Thymus (tissue), 11 donors: Measurements from ENCODE around the gene ELMO1. TPM values are rescaled to one million over a fixed set of nuclear protein-coding genes. Genes with fewer than 3 reads are reported as not detected.

Experiments
- DNase-seq, 9 donors: peaks; one replicate each; pipeline ENCODE4 v3.0.0-alpha.2; 2013; ENCODE audit warnings: low spot score in 9 of 9, low read depth in 6 of 9, missing footprints in 1 of 9
- H3K27ac ChIP-seq, 2 donors: one replicate each; pipeline ENCODE4 v1.5.1; 2013; ENCODE audit warnings: control low read depth in 1 of 2, low read depth in 1 of 2, low read length in 1 of 2, mild to moderate bottlenecking in 1 of 2, moderate library complexity in 1 of 2
- H3K27me3 ChIP-seq, 2 donors: one replicate each; pipeline ENCODE4 v1.5.1; 2013; ENCODE audit warnings: low read length in 1 of 2; ENCODE audit not compliant: control insufficient read depth in 2 of 2, insufficient read depth in 1 of 2
- H3K36me3 ChIP-seq, 2 donors: one replicate each; pipeline ENCODE4 v1.5.1; 2013; ENCODE audit warnings: low read length in 1 of 2, mild to moderate bottlenecking in 1 of 2, moderate library complexity in 1 of 2; ENCODE audit not compliant: control insufficient read depth in 2 of 2, insufficient read depth in 2 of 2
- H3K4me1 ChIP-seq, 2 donors: one replicate each; pipeline ENCODE4 v1.5.1; 2013; ENCODE audit warnings: low read length in 2 of 2; ENCODE audit not compliant: control insufficient read depth in 2 of 2, insufficient read depth in 2 of 2
- H3K4me3 ChIP-seq, 2 donors: one replicate each; pipeline ENCODE4 v1.5.1; 2013; ENCODE audit warnings: low read length in 2 of 2, control low read depth in 1 of 2, mild to moderate bottlenecking in 1 of 2
- H3K9me3 ChIP-seq, 2 donors: one replicate each; pipeline ENCODE4 v1.5.1; 2013; ENCODE audit warnings: low read length in 1 of 2, mild to moderate bottlenecking in 1 of 2; ENCODE audit not compliant: control insufficient read depth in 2 of 2, insufficient read depth in 1 of 2
- WGBS: extraction: QIAGEN DNeasy Blood & Tissue Kit; methylation state at CpG from one replicate; pipeline ENCODE4 v1.1.7; 2013; 5-methylcytosine and 5-hydroxymethylcytosine counted together
- polyA plus RNA-seq: library from polyadenylated mRNA; stranded (reverse); fragments of 200-250 nt; gene quantifications from one replicate; pipeline ENCODE4 v1.2.3, GENCODE V29; 2013
- total RNA-seq: library from RNA; stranded (reverse); fragments of 120-200 nt; gene quantifications from one replicate; pipeline ENCODE4 v1.2.4, GENCODE V29; 2013
- donor health status: healthy.

Gene ELMO1
- total and polyA plus RNA-seq, 2 donors, result 18.7 to 22.5 TPM

- Histone ChIP-seq H3K27ac (peak overlapping the region; percentile 84 to 92), H3K9me3 (peaks cover 0 to 3% of the 10 kb centered on the region in 2 donors), H3K36me3 (no peaks in the 10 kb centered on the region), H3K4me3 (peak overlapping the region; percentile 92), H3K27me3 (peaks cover 0 to 9% of the 10 kb centered on the region in 2 donors), H3K4me1 (peaks cover 15 to 28% of the 10 kb centered on the region in 2 donors)
- DNase-seq, result peak in 1 of 9 donors; percentile 51
- WGBS, result under 1% methylated on average over 63 of the region's 63 CpGs
Measured at GRCh38 chr7:37448011-37448635, 541 bp downstream of the ELMO1 start.

GRCh38 chr7:37446371-37446770, 2.3 kb downstream of the ELMO1 start:
- DNase-seq, result no peak
- WGBS, result 97% methylated on average over 3 of the region's 3 CpGs
- no peak overlapping the region for H3K27ac ChIP-seq

GRCh38 chr7:37445790-37446189, 2.9 kb downstream of the ELMO1 start:
- H3K4me1 ChIP-seq, result peaks cover 15 to 41% of the 10 kb centered on the region in 2 donors
- no peak overlapping the region for H3K4me3 ChIP-seq
- 98% methylated on average over 1 of the region's 1 CpG for WGBS
- DNase-seq, result no peak
- peaks cover 0 to 9% of the 10 kb centered on the region in 2 donors for H3K27me3 ChIP-seq
- H3K36me3 ChIP-seq, result no peaks in the 10 kb centered on the region
- peaks cover 0 to 3% of the 10 kb centered on the region in 2 donors for H3K9me3 ChIP-seq
- peak overlapping the region in 1 of 2 donors; percentile 32 for H3K27ac ChIP-seq

More at GRCh38 chr7:37446371-37446770, 2.3 kb downstream of the ELMO1 start:
- Histone ChIP-seq H3K4me1 (peaks cover 15 to 35% of the 10 kb centered on the region in 2 donors), H3K36me3 (no peaks in the 10 kb centered on the region), H3K9me3 (peaks cover 0 to 3% of the 10 kb centered on the region in 2 donors), H3K27me3 (peaks cover 0 to 9% of the 10 kb centered on the region in 2 donors), H3K4me3 (no peak overlapping the region)

- H3K27me3 ChIP-seq, result peaks cover 0 to 9% of the 10 kb centered on the region in 2 donors
- 91% methylated on average over 4 of the region's 4 CpGs for WGBS
- H3K9me3 ChIP-seq, result peaks cover 0 to 3% of the 10 kb centered on the region in 2 donors
- H3K4me3 ChIP-seq, result no peak overlapping the region
- H3K4me1 ChIP-seq, result peaks cover 15 to 45% of the 10 kb centered on the region in 2 donors
- peak in 1 of 9 donors; percentile 44 for DNase-seq
- H3K36me3 ChIP-seq, result no peaks in the 10 kb centered on the region
- peak overlapping the region in 1 of 2 donors; percentile 33 for H3K27ac ChIP-seq
Measured at GRCh38 chr7:37445064-37445723, 3.5 kb downstream of the ELMO1 start.

- Histone ChIP-seq H3K27ac (no peak overlapping the region), H3K36me3 (no peaks in the 10 kb centered on the region), H3K9me3 (peaks cover 0 to 3% of the 10 kb centered on the region in 2 donors), H3K4me1 (peaks cover 12 to 36% of the 10 kb centered on the region in 2 donors), H3K27me3 (peaks cover 0 to 4% of the 10 kb centered on the region in 2 donors), H3K4me3 (no peak overlapping the region)
- WGBS, result 96% methylated on average over 1 of the region's 1 CpG
- no peak for DNase-seq
Measured at GRCh38 chr7:37443627-37444026, 5.0 kb downstream of the ELMO1 start.

- Histone ChIP-seq H3K36me3 (no peaks in the 10 kb centered on the region), H3K9me3 (no peaks in the 10 kb centered on the region), H3K27ac (peak overlapping the region in 1 of 2 donors; percentile 78), H3K4me1 (peaks cover 10 to 33% of the 10 kb centered on the region in 2 donors), H3K27me3 (no peaks in the 10 kb centered on the region), H3K4me3 (no peak overlapping the region)
- WGBS, result 95% methylated on average over 4 of the region's 4 CpGs
- no peak for DNase-seq
Measured at GRCh38 chr7:37442268-37442667, 6.4 kb downstream of the ELMO1 start.

- no peaks in the 10 kb centered on the region for H3K27me3 ChIP-seq
- 71% methylated on average over 3 of the region's 3 CpGs for WGBS
- peak overlapping the region in 1 of 2 donors; percentile 78 for H3K27ac ChIP-seq
- H3K36me3 ChIP-seq, result no peaks in the 10 kb centered on the region
- H3K4me1 ChIP-seq, result peaks cover 7 to 29% of the 10 kb centered on the region in 2 donors
- no peaks in the 10 kb centered on the region for H3K9me3 ChIP-seq
- DNase-seq, result no peak
- H3K4me3 ChIP-seq, result no peak overlapping the region
Measured at GRCh38 chr7:37441816-37442215, 6.8 kb downstream of the ELMO1 start.

GRCh38 chr7:37441386-37441760, 7.3 kb downstream of the ELMO1 start:
- no peaks in the 10 kb centered on the region for H3K9me3 ChIP-seq
- no peak overlapping the region for H3K4me3 ChIP-seq
- 63% methylated on average over 3 of the region's 3 CpGs for WGBS
- H3K27me3 ChIP-seq, result no peaks in the 10 kb centered on the region
- peak in 2 of 9 donors; percentile 26 to 59 for DNase-seq
- H3K27ac ChIP-seq, result peak overlapping the region; percentile 70 to 78
- no peaks in the 10 kb centered on the region for H3K36me3 ChIP-seq
- peaks cover 7 to 26% of the 10 kb centered on the region in 2 donors for H3K4me1 ChIP-seq

- DNase-seq, result peak in 6 of 9 donors; percentile 32 to 81 (median 44)
- WGBS, result 44% methylated on average over 8 of the region's 8 CpGs
- no peaks in the 10 kb centered on the region for H3K27me3 ChIP-seq
- peaks cover 5 to 21% of the 10 kb centered on the region in 2 donors for H3K4me1 ChIP-seq
- H3K27ac ChIP-seq, result peak overlapping the region; percentile 46 to 78
- H3K9me3 ChIP-seq, result no peaks in the 10 kb centered on the region
- no peaks in the 10 kb centered on the region for H3K36me3 ChIP-seq
- no peak overlapping the region for H3K4me3 ChIP-seq
Measured at GRCh38 chr7:37440738-37441385, 7.8 kb downstream of the ELMO1 start.
